ENCODE data around the gene GLIPR2. TPM values are rescaled to one million over a fixed set of nuclear protein-coding genes. Genes with fewer than 3 reads are reported as not detected.
"Not testable (repeated sequence)": the region's sequence is repeated elsewhere in the genome, so short reads cannot be mapped to it uniquely, and the experiment has no call there.

The GLIPR2 gene
- total RNA-seq, 1 donor from 2014 or later, result 1.5 TPM

GRCh38 chr9:36142510-36143244 lies 6.1 kb downstream of the GLIPR2 start:
- peak; percentile 93 for ATAC-seq
- DNase-seq (ENCODE audit: low spot score), result no peak

GRCh38 chr9:36143245-36143641 lies 6.7 kb downstream of the GLIPR2 start:
- no peak for DNase-seq (ENCODE audit: low spot score)
- ATAC-seq, result no peak

- ATAC-seq (no peak), DNase-seq (ENCODE audit: low spot score) (no peak)
Measured at GRCh38 chr9:36144309-36145232, 8.0 kb downstream of the GLIPR2 start.

- no peak for ATAC-seq
- no peak for DNase-seq (ENCODE audit: low spot score)
Measured at GRCh38 chr9:36145970-36146369, 9.4 kb downstream of the GLIPR2 start.

GRCh38 chr9:36146651-36147050 lies 10.1 kb downstream of the GLIPR2 start:
- DNase-seq (ENCODE audit: low spot score) (no peak), ATAC-seq (no peak)

GRCh38 chr9:36147441-36148175 lies 11.1 kb downstream of the GLIPR2 start:
- no peak for ATAC-seq

GRCh38 chr9:36148311-36149051 lies 11.9 kb downstream of the GLIPR2 start:
- DNase-seq (ENCODE audit: low spot score) (peak; percentile 74), ATAC-seq (peak; percentile 46)

More at GRCh38 chr9:36147441-36148175, 11.1 kb downstream of the GLIPR2 start:
- DNase-seq (ENCODE audit: low spot score), result no peak

GRCh38 chr9:36149197-36149596 lies 12.7 kb downstream of the GLIPR2 start:
- no peak for ATAC-seq
- DNase-seq (ENCODE audit: low spot score), result no peak

- peak; percentile 11 for ATAC-seq
- no peak for DNase-seq (ENCODE audit: low spot score)
Measured at GRCh38 chr9:36150574-36151315, 14.2 kb downstream of the GLIPR2 start.

- ATAC-seq (peak; percentile 58), DNase-seq (ENCODE audit: low spot score) (no peak)
Measured at GRCh38 chr9:36151316-36152210, 15.0 kb downstream of the GLIPR2 start.

GRCh38 chr9:36152741-36153438 lies 16.4 kb downstream of the GLIPR2 start:
- DNase-seq (ENCODE audit: low spot score), result no peak
- no peak for ATAC-seq

GRCh38 chr9:36153746-36154145 lies 17.2 kb downstream of the GLIPR2 start:
- ATAC-seq (no peak), DNase-seq (ENCODE audit: low spot score) (no peak)

GRCh38 chr9:36154331-36154952 lies 17.9 kb downstream of the GLIPR2 start:
- peak; percentile 41 for ATAC-seq
- DNase-seq (ENCODE audit: low spot score), result no peak

- ATAC-seq (no peak), DNase-seq (ENCODE audit: low spot score) (no peak)
Measured at GRCh38 chr9:36156116-36156515, 19.6 kb downstream of the GLIPR2 start.

- ATAC-seq, result no peak
- no peak for DNase-seq (ENCODE audit: low spot score)
Measured at GRCh38 chr9:36158122-36158521, 21.6 kb downstream of the GLIPR2 start.

- no peak for ATAC-seq
- DNase-seq (ENCODE audit: low spot score), result no peak
Measured at GRCh38 chr9:36158917-36159316, 22.4 kb downstream of the GLIPR2 start.

GRCh38 chr9:36159509-36159908 lies 23.0 kb downstream of the GLIPR2 start:
- DNase-seq (ENCODE audit: low spot score); ATAC-seq: not testable (repeated sequence)

GRCh38 chr9:36160126-36160525 lies 23.6 kb downstream of the GLIPR2 start:
- not testable (repeated sequence) for ATAC-seq; DNase-seq (ENCODE audit: low spot score)

Measured in left lobe of liver (tissue), 2 donors.